ENCODE data around the gene AKR1A1. TPM values are rescaled to one million over a fixed set of nuclear protein-coding genes. Genes with fewer than 3 reads are reported as not detected.
"Not testable (repeated sequence)": the region's sequence is repeated elsewhere in the genome, so short reads cannot be mapped to it uniquely, and the experiment has no call there.

AKR1A1 gene
- total and polyA plus RNA-seq, 2 experiments from 2014 or later, result 186 to 271 TPM

DNA sequence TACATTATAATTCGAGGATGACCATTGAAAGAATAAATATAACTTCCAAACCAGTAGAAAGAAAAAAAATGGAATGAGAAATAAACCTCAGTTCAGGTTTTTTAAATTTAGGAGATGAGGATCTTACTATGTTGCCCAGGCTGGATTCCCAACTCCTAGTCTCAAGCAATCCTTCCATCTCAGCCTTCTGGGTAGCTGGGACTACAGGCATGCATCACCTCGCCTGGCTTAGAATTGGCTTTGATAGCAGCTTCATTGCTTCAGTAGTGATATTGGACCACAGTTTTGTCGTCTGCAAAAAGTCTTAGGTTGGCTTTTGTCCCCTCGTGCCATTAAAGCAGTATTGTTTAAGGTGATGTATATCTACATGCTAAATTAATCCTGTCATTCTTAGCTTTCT lies 36.1 kb downstream of the AKR1A1 start:
- H3K4me1 ChIP-seq (ENCODE audit: insufficient read depth), result peaks cover 14% of the 10 kb centered on the region
- no peaks in the 10 kb centered on the region for H3K9me3 ChIP-seq (ENCODE audit: low read depth)
- H3K4me2 ChIP-seq, result peak overlapping the region; percentile 79
- H3K36me3 ChIP-seq (replicated peaks; ENCODE audit: insufficient read depth, low read depth), result no peaks in the 10 kb centered on the region
- H3K27ac ChIP-seq, result no peak overlapping the region
- H3K27me3 ChIP-seq, result no peaks in the 10 kb centered on the region
- peaks cover 67% of the 10 kb centered on the region for H3K79me2 ChIP-seq
- TF ChIP-seq CTCF (IDR thresholded peaks at IDR 0.05; ENCODE audit: poor library complexity) (no peak), EZH2phosphoT487 (IDR thresholded peaks at IDR 0.05; ENCODE audit: low read depth, severe bottlenecking, unreplicated experiment) (no peak), EZH2 (IDR thresholded peaks at IDR 0.05; ENCODE audit: borderline replicate concordance) (no peak)
- H2AFZ ChIP-seq, result no peak overlapping the region
- WGBS (ENCODE audit: low lambda C conversion rate, missing lambda C conversion rate), result 86% methylated on average over 4 of the region's 4 CpGs
- H3K4me3 ChIP-seq, result no peak overlapping the region
- no peaks in the 10 kb centered on the region for H3K9me2 ChIP-seq (replicated peaks; ENCODE audit: insufficient read depth)
- no peak for DNase-seq (ENCODE audit: low spot score)
- peaks cover 32% of the 10 kb centered on the region for H4K20me1 ChIP-seq (ENCODE audit: insufficient read depth, poor library complexity, severe bottlenecking)

GRCh38 chr1:45589861-45590260 lies 39.2 kb downstream of the AKR1A1 start:
- Histone ChIP-seq H3K9me2 (replicated peaks; ENCODE audit: insufficient read depth) (no peaks in the 10 kb centered on the region), H3K4me2 (no peak overlapping the region), H3K27ac (no peak overlapping the region), H3K27me3 (no peaks in the 10 kb centered on the region), H3K9me3 (ENCODE audit: low read depth) (no peaks in the 10 kb centered on the region), H2AFZ (no peak overlapping the region), H3K36me3 (replicated peaks; ENCODE audit: insufficient read depth, low read depth) (no peaks in the 10 kb centered on the region), H3K79me2 (peaks cover 84% of the 10 kb centered on the region), H3K4me3 (no peak overlapping the region), H3K4me1 (ENCODE audit: insufficient read depth) (peaks cover 14% of the 10 kb centered on the region), H4K20me1 (ENCODE audit: insufficient read depth, poor library complexity, severe bottlenecking) (peaks cover 32% of the 10 kb centered on the region)
- WGBS (ENCODE audit: low lambda C conversion rate, missing lambda C conversion rate), result 74% methylated on average over 1 of the region's 1 CpG
- no peak for TF ChIP-seq CTCF (IDR thresholded peaks at IDR 0.05; ENCODE audit: poor library complexity)
- no peak for TF ChIP-seq EZH2 (IDR thresholded peaks at IDR 0.05; ENCODE audit: borderline replicate concordance)
- no peak for TF ChIP-seq EZH2phosphoT487 (IDR thresholded peaks at IDR 0.05; ENCODE audit: low read depth, severe bottlenecking, unreplicated experiment)
- no peak for DNase-seq (ENCODE audit: low spot score)

DNA sequence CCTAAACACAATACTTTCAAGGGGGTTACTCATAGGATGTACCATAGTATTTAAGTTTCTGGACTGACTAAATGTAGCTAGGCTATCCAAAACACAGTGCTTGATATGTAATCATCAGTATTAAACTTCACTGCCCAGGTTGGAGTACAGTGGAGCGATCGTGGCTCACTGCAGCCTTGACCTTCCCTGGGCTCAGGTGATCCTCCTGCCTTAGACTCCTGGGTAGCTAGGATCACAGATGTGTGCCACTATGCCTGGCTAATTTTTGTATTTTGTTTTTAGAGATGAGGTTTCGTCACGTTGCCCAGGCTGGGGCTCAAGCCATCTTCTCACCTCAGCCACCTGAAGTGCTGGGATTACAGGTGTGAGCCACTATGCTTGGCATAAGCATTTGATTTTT lies 43.8 kb downstream of the AKR1A1 start:
- no peak for TF ChIP-seq EZH2 (IDR thresholded peaks at IDR 0.05; ENCODE audit: borderline replicate concordance)
- Histone ChIP-seq H3K27ac (no peak overlapping the region), H3K4me3 (no peak overlapping the region), H3K4me1 (ENCODE audit: insufficient read depth) (no peaks in the 10 kb centered on the region), H3K9me3 (ENCODE audit: low read depth) (no peaks in the 10 kb centered on the region), H3K36me3 (replicated peaks; ENCODE audit: insufficient read depth, low read depth) (no peaks in the 10 kb centered on the region), H4K20me1 (ENCODE audit: insufficient read depth, poor library complexity, severe bottlenecking) (peaks cover 2% of the 10 kb centered on the region), H3K9me2 (replicated peaks; ENCODE audit: insufficient read depth) (no peaks in the 10 kb centered on the region), H3K4me2 (no peak overlapping the region), H3K27me3 (no peaks in the 10 kb centered on the region), H3K79me2 (peaks cover 78% of the 10 kb centered on the region), H2AFZ (no peak overlapping the region)
- DNase-seq (ENCODE audit: low spot score), result no peak
- 95% methylated on average over 4 of the region's 4 CpGs for WGBS (ENCODE audit: low lambda C conversion rate, missing lambda C conversion rate)

GRCh38 chr1:45596765-45597164 lies 46.1 kb downstream of the AKR1A1 start:
- H3K36me3 ChIP-seq (replicated peaks; ENCODE audit: insufficient read depth, low read depth); H2AFZ ChIP-seq; H3K4me2 ChIP-seq; DNase-seq (ENCODE audit: low spot score); H3K27ac ChIP-seq; H3K9me2 ChIP-seq (replicated peaks; ENCODE audit: insufficient read depth); H3K4me1 ChIP-seq (ENCODE audit: insufficient read depth); H4K20me1 ChIP-seq (ENCODE audit: insufficient read depth, poor library complexity, severe bottlenecking); H3K27me3 ChIP-seq; H3K4me3 ChIP-seq; H3K9me3 ChIP-seq (ENCODE audit: low read depth): not testable (repeated sequence)
- WGBS (ENCODE audit: low lambda C conversion rate, missing lambda C conversion rate), result 97% methylated on average over 7 of the region's 8 CpGs
- peaks cover 74% of the 10 kb centered on the region for H3K79me2 ChIP-seq

Data from hepatocyte (in vitro differentiated cells).